ENCODE results near the gene CSTPP1.
"Not testable (repeated sequence)": the region's sequence is repeated elsewhere in the genome, so short reads cannot be mapped to it uniquely, and the experiment has no call there.

CSTPP1 gene

DNA sequence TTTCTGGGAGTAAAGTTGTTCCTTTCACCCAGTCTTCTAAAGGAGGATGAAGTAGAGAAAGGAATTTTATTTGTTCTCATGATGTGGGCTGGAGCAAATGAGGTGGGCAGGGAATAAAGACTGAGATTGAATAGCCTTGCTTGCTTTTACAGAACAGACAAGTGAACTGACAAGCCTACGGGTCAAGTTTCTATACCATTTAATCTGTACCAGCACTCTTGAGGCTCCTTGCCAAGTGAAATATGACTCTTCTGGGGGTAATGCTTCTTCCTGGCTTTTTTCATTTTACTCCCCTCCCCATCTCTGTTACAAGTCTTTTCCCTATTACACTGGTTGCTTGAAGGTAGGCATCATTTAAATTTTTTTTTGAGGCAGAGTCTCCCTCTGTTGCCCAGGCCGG lies 54.8 kb downstream of the CSTPP1 start:
- DNase-seq (ENCODE audit: low read depth in 2 of 2): no peak

DNA sequence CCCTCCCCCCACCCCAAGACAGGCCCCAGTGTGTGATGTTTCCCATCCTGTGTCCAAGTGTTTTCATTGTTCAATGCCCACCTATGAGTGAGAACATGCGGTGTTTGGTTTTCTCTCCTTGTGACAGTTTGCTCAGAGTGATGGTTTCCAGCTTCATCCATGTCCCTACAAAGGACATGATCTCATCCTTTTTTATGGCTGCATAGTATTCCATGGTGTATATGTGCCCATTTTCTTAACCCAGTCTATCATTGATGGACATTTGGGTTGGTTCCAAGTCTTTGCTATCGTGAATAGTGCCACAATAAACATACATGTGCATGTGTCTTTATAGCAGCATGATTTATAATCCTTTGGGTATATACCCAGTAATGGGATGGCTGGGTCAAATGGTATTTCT lies 55.8 kb downstream of the CSTPP1 start:
- not testable (repeated sequence) for DNase-seq (ENCODE audit: low read depth in 2 of 2)

- DNase-seq (ENCODE audit: low read depth in 2 of 2): not testable (repeated sequence)
These were observed 61.2 kb downstream of the CSTPP1 start for GRCh38 chr11:46997796-46998195.

GRCh38 chr11:46999217-46999616 lies 62.7 kb downstream of the CSTPP1 start:
- no peak for DNase-seq (ENCODE audit: low read depth in 2 of 2)

GRCh38 chr11:47000033-47000432 lies 63.5 kb downstream of the CSTPP1 start:
- DNase-seq (ENCODE audit: low read depth in 2 of 2): no peak

DNA sequence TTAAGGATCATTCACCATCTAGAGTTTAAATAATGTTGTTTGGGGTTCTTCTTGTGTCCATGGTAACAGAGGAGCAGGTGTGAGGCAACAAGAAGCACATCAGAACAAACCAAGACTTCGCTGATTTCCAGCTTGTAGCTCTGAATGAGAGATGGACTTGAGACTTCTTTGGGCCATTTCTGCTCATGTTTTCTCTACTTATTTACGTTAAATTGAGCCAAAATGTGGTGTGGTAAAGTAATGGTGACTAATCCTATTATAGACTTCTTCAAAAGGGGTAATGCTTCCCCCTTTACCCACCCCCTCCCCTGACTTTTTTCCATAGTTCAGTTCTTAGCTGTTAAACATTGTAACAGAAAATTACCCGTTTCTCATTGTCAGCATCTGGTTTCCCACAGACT lies 65.2 kb downstream of the CSTPP1 start:
- no peak for DNase-seq (ENCODE audit: low read depth in 2 of 2)

DNA sequence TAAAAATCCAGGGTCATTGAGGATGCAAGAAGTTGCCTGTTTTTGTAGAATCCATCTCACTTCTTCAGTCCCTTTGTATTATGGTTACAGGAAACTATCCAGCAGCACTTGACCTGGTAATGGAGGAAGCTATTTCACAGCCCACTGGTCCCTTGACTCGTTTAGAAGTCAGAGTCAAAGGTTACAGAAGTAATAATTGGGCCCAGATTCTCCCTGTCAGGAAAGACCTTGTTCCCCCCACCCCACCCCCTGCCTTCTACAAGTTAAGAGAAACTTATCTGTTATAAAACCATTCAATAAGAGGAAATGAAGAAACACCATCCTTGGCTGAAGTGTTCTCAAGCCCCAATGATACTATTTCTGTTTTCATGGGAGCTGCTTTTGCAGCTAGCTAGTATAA lies 65.8 kb downstream of the CSTPP1 start:
- no peak for DNase-seq (ENCODE audit: low read depth in 2 of 2)

DNA sequence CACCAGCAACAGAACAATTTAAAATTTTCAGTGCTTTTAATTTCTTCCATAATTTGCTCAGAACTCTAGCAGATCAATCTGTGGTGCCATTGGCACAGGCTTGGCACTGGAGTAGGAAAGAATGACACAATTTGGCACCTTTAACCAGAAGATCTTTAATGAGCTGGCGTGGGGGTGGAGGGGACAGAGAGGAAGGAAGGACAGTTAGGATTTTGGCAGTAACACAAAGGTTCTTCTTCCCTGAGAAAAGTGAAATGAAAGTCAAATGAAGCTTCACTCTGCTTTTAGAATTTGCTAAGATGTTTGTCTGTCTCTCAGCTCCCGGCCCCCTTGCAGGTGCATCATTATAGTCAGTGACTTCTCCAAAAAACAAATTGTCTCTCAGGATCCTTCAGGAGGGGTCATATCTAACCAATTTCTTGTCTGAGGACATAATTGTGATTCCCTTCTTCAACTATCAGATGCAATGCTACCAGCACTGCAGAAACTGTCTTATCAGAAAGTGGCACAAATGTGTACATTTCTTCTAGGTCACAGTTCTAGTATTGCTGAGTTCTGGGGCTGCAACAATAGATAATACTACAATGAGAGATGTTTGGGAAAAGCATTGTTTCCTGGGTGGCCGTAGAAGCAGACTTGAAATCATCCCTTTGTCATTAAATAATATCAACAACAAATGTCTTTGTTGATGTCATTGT lies 66.8 kb downstream of the CSTPP1 start:
- DNase-seq (ENCODE audit: low read depth in 2 of 2): no peak

DNA sequence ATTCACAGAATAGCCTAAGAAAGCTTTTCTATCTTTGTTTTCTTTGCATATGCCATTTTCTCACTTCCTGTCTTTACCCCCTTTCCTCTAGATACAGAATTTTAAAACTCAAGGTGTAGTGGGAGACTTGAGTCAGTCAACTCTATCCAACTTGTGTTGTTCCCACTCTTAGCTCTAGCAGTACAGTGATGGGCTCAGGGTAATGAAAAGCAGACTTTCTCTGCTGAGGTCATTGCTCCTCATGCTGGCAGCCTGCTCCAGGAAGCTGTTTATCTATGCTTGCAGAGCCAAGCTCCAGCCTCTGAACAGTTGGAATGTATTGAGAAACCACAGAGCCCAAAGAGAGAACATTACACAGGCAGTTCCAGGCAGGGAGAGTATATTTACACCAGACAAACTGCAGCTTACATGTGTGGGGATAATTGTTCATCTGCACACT lies 68.1 kb downstream of the CSTPP1 start:
- no peak for DNase-seq (ENCODE audit: low read depth in 2 of 2)

DNA sequence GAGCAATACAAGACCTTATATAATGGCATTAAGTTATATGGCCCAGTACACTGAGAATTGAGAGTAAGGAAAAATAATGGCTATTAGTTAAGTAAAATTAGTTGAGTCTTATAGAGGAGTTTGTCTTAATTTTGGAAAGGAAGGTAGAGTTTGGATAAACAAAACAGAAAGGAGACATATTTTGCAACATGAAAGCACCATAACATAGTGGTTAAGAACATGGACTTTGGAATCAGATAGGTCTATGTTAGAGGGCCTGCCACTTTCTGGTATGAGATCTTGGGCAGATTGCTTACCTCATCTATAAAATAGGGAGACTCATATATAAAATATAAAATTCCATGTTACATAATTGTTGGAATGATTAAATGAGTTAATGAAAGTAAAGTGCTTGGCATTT lies 68.9 kb downstream of the CSTPP1 start:
- DNase-seq (ENCODE audit: low read depth in 2 of 2): no peak

DNA sequence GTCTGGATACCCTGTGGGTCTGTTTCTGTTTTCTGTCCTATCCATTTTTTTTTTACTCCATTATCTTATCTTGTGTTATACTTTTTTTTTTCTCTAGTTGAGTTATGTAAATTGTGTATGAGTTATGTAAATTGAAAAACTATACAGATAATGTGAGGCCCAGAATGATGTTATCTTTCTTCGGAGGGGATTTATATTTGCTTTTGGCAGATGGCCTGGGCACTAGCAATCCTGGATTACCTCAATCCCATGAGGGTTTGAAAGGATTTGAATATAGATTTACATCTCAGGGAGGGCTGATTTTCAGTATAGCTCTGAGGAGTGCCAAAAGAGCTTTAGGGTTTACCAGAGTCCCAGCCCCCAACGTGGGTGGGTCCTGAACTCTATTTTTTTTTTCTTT lies 71.0 kb downstream of the CSTPP1 start:
- no peak for DNase-seq (ENCODE audit: low read depth in 2 of 2)

DNA sequence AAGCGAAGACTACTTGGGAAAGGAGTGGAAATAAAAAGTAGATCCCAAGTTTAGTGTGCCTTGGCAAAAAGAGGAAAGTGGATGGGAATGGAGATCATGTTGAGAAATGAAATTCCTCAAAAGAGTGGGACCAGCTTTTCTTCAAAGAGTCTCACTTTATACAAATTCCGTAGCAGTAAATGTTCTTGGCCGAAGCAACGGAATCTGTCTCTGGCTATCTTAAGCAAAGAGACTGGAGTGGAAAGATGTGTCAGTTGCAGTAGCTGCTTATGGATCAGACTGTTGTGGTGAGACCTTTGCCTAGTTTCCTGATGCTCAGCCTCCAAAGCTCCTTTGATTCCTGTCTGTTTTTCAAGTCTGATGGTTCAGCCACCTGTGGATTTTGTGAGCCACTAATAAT lies 73.6 kb downstream of the CSTPP1 start:
- DNase-seq (ENCODE audit: low read depth in 2 of 2): no peak

GRCh38 chr11:47014097-47014496 lies 77.5 kb downstream of the CSTPP1 start:
- no peak for DNase-seq (ENCODE audit: low read depth in 2 of 2)

DNA sequence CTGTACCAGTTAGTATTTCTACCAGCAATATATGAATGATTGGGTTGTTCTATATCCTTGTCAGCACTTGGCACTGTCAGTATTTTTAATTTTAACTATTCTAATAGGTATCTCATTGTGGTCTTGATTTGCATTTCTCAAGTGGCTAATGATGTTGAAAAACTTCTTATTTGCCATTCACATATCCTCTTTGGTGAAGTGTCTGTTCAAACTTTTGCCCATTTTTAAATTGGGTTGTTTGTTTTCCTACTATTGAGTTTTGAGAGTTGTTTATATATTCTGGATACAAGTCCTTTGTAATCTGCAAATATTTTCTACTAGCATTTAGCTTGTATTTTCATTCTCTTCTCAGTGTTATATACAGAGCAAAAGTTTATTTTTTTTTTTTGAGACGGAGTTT lies 82.1 kb downstream of the CSTPP1 start:
- no peak for DNase-seq (ENCODE audit: low read depth in 2 of 2)

- no peak for DNase-seq (ENCODE audit: low read depth in 2 of 2)
These were observed 84.4 kb downstream of the CSTPP1 start for GRCh38 chr11:47020793-47021526.

DNA sequence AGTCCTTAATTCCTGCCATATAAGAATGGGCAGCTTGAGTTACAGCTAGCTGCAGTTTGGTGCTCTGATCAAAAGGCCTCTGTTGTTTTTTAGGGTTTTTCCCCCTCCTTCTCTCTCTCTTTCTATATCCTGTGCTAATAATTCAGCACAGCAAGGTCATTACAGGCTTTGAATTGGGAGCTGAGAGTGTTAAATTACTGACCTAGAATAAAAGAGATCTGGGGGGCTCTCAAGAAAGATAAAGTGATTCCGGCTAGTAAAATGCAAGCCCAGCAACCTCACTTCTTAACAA lies 84.9 kb downstream of the CSTPP1 start:
- no peak for DNase-seq (ENCODE audit: low read depth in 2 of 2)

DNA sequence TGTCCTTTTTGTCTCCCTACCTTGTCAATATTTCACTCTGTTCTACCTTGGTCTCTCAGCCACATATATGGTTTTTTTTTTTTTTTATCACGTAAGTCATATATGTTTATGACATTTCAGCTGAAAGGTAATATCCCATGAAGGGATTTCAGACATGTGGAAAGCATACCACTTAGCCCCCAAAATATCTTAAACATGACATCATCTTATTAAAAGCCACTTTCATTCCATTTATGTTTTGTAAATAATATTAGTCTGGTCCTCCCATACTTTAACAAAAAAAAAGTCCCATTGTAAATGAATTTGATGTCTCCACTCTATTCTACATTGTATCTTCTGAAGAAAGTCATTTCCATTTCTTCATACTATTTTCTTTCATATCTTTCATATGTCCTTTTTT lies 85.4 kb downstream of the CSTPP1 start:
- DNase-seq (ENCODE audit: low read depth in 2 of 2): no peak

DNA sequence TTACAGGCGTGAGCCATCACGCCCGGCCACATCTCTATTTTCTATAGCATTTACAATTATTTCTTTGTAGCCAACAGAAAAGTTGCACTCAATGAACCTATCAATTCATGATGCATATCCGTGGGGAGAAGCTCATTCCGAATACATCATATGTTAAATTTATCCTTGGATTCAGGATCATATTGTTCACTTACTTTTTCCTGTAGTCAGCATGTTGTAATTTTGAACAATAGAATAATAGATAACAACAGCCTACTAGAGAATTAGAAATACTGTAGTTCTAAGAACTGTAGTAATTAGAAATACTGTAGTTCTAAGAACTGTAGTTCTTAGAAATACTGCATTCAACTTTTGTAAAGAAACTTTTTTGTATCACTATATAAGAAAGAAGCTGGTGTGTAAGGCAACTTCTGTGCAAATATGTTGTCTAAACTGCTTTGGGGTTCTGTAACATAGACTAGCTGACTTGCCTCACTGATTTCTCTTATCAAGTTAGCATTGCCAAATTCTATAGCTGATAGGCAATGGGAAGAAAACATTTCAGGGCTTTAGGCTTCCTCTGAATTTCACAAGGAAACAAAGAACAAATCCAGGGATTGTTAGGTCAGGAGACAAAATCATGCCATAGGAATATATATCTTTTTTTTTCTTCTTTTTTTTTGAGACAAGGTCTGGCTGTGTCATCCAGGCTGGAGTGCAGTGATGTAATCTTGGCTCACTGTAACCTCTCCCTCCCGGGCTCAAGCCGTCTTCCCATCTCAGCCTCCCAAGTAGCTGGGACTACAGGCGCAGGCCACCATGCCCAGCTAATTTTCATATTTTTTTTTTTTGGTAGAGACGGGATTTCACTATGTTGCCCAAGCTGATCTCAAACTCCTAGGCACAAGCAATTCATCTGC lies 91.9 kb downstream of the CSTPP1 start:
- no peak for DNase-seq (ENCODE audit: low read depth in 2 of 2)

GRCh38 chr11:47033439-47033838 lies 96.9 kb downstream of the CSTPP1 start:
- DNase-seq (ENCODE audit: low read depth in 2 of 2): no peak

DNA sequence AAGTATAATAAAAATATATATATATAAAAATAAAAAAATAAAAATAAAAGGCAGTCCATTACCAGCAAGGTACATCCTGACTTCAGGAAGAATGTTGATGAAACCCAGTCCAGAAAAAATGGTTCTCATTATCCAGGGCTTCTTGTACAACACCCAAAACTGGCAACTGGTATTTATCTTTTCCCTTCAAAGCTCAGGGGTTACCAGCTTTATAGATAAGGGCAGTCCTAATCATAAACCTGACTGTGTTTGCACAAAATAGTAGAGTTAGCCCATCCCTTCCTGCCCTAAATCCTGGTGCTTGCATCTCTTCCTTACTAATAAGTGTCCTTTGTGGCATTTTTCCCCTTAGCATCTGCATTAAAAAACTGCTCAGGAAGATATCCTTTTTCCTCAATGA lies 97.5 kb downstream of the CSTPP1 start:
- no peak for DNase-seq (ENCODE audit: low read depth in 2 of 2)

DNA sequence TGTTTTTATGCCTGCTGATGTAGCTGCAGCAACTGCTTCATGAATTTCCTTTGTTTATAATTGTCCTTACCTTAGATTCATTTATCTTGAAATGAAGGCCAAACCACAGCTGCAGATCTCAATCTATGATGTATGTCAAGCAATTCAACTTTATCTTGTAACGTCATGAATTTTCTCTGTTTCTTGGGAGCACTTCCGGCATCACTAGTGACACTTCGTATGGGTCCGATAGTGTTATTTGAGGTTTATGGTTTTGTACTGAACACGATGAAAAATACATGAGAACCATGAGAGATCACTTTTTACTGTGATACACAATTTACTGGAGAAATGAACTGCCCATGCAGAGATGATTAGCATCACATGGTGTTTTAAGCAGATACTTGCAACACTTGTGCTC lies 98.5 kb downstream of the CSTPP1 start:
- no peak for DNase-seq (ENCODE audit: low read depth in 2 of 2)

GRCh38 chr11:47044119-47044518 lies 107.6 kb downstream of the CSTPP1 start:
- no peak for DNase-seq (ENCODE audit: low read depth in 2 of 2)

DNA sequence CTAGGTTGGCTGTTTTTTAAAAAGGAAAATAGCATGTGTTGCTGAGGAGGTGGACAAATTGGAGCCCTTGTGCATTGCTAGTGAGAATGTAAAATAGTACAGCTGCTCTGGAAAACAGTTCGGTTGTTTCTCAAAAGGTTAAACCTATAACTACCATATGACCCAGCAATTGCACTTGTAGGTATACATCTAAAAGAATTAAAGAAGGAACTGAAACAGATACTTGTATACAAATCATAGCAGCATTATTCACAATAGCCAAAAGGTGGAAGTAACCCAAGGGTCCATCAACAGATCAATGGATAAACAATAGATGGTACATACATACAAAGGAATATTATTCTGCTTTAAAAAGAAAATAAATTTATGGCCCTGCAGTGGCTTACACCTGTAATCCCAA lies 111.4 kb downstream of the CSTPP1 start:
- DNase-seq (ENCODE audit: low read depth in 2 of 2): no peak
